Spleen (tissue), 13 donors: ENCODE data around the gene PPDPF. TPM values are rescaled to one million over a fixed set of nuclear protein-coding genes. Genes with fewer than 3 reads are reported as not detected.

Experiments used
- DNase-seq: peaks from one replicate; pipeline ENCODE4 v3.0.0-alpha.2; 2020
- H3K27ac ChIP-seq, 8 donors: fragments of 200-600 bp; sonication (generic) in 7 of 8; 1 replicate in 4 of 8; 2 replicates in 4 of 8; pipeline versions ENCODE4 v1.5.0 to v1.8.0; 2016 to 2021; ENCODE audit warnings: inconsistent platforms in 4 of 8, mild to moderate bottlenecking in 4 of 8, moderate library complexity in 1 of 8
- H3K27me3 ChIP-seq, 7 donors: fragments of 200-600 bp; sonication (generic) in 6 of 7; replicated peaks in 1 of 7; 1 replicate in 4 of 7; 2 replicates in 3 of 7; pipeline versions ENCODE4 v1.5.0 to v1.8.0; 2016 to 2021; ENCODE audit warnings: inconsistent platforms in 3 of 7, mild to moderate bottlenecking in 1 of 7
- H3K36me3 ChIP-seq, 6 donors: fragments of 200-600 bp; sonication (generic) in 5 of 6; 1 replicate in 4 of 6; 2 replicates in 2 of 6; pipeline versions ENCODE4 v1.5.0 to v1.8.0; 2016 to 2021; ENCODE audit warnings: inconsistent platforms in 2 of 6
- H3K4me1 ChIP-seq, 6 donors: fragments of 200-600 bp; sonication (generic) in 5 of 6; 1 replicate in 3 of 6; 2 replicates in 3 of 6; pipeline versions ENCODE4 v1.5.0 to v1.8.0; 2016 to 2021; ENCODE audit warnings: inconsistent platforms in 3 of 6
- H3K4me3 ChIP-seq, 8 donors: fragments of 200-600 bp; sonication (generic) in 7 of 8; 1 replicate in 4 of 8; 2 replicates in 4 of 8; pipeline versions ENCODE4 v1.5.0 to v1.8.0; 2016 to 2021; ENCODE audit warnings: inconsistent platforms in 4 of 8, mild to moderate bottlenecking in 4 of 8, moderate library complexity in 2 of 8
- H3K9me3 ChIP-seq, 8 donors: fragments of 200-600 bp; sonication (generic) in 7 of 8; 1 replicate in 4 of 8; 2 replicates in 4 of 8; pipeline versions ENCODE4 v1.5.0 to v1.8.0; 2016 to 2021; ENCODE audit warnings: inconsistent platforms in 4 of 8
- POLR2A ChIP-seq, 3 donors: fragments of 450-650 bp; IDR thresholded peaks; one replicate each; pipeline ENCODE4 v1.5.1; 2017; ENCODE audit warnings: antibody characterized with exemption in 3 of 3, mild to moderate bottlenecking in 1 of 3
- POLR2AphosphoS5 ChIP-seq, 3 donors: sonication (generic); formaldehyde crosslinking; IDR thresholded peaks; one replicate each; pipeline ENCODE4 v1.5.1; 2017; ENCODE audit warnings: antibody characterized with exemption in 3 of 3
- WGBS, 5 donors: extraction: QIAGEN DNeasy Blood & Tissue Kit in 3 of 5; methylation state at CpG; one replicate each; pipeline versions ENCODE4 v1.1.5 to v1.1.7; 2013 to 2018; 5-methylcytosine and 5-hydroxymethylcytosine counted together
- intact Hi-C: fragments of 100-400 bp; cut with DNase I; formaldehyde crosslinking; loops from one replicate; pipeline ENCODE4 v1.15.0; 2023; ENCODE audit warnings: low total_unique reads
- long read RNA-seq, 2 donors: transcript quantifications; one replicate each; lab custom pipeline, GENCODE V29; 2026
- polyA plus RNA-seq, 3 donors: library from polyadenylated mRNA; stranded (reverse); fragments of 200-250 nt; gene quantifications; one replicate each; pipeline ENCODE4 v1.2.1, GENCODE V29; 2013
- total RNA-seq, 7 donors: library from RNA; depleted of rRNA in 3 of 7; stranded (reverse); fragments of >200 nt in 3 of 7; fragmentation: NEBNext Ultra II Directional in 4 of 7; extraction: Animal tissue kit (Norgen Biotek cat#: 25700) in 4 of 7; gene quantifications; one replicate each; pipeline versions ENCODE4 v1.1.0 to v1.2.1, GENCODE V29; 2016 to 2021
- TF ChIP-seq, protein P1 (sequence below), 11 experiments: fragments of 200-600 bp in 7 of 11; fragments of 450-650 bp in 4 of 11; sonication (generic) in 4 of 11; IDR thresholded peaks in 8 of 11; conservative IDR thresholded peaks in 3 of 11; 1 replicate in 7 of 11; 2 replicates in 4 of 11; pipeline versions ENCODE4 v1.4.0 to v1.8.0; 2016 to 2021; ENCODE audit warnings: antibody characterized with exemption in 11 of 11, inconsistent platforms in 4 of 11, mild to moderate bottlenecking in 1 of 11
- donor health status: healthy with polysubstance abuse.
- donor health status: DM: no; HTN: no; CAD: no; lungs with moderate emphysema.
- donor health status: DM: no; HTN: no; CAD: no.
- donor health status: Bipolar disorder and iron deficiency.
- donor health status: healthy.
- donor health status: DM: no; HTN: no; CAD: no.
- donor health status: DM: yes; HTN: yes; CAD: no.

The PPDPF gene, protein sequence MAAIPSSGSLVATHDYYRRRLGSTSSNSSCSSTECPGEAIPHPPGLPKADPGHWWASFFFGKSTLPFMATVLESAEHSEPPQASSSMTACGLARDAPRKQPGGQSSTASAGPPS
- total RNA-seq (100 to 1,000 TPM in 4 of 7 donors, 10 to 100 TPM in 3; 68.8 to 167 (median 105) TPM), polyA plus RNA-seq (100 to 1,000 TPM; 123 to 275 (median 186) TPM)
- long read RNA-seq, donor 1, transcript PPDPF-202 (4 exons, 868 nt) = major isoform, 151 of 174 reads
- long read RNA-seq, donor 1, partial matches to known transcripts = 13 of 174 reads
- long read RNA-seq, donor 1, other reads (novel, unspliced or antisense) = 7 of 174 reads
- long read RNA-seq, donor 2, transcript PPDPF-202 (4 exons, 868 nt) = major isoform, 104 of 117 reads
- long read RNA-seq, donor 2, partial matches to known transcripts = 6 of 117 reads
- long read RNA-seq, donor 2, other reads (novel, unspliced or antisense) = 0 of 117 reads

DNA sequence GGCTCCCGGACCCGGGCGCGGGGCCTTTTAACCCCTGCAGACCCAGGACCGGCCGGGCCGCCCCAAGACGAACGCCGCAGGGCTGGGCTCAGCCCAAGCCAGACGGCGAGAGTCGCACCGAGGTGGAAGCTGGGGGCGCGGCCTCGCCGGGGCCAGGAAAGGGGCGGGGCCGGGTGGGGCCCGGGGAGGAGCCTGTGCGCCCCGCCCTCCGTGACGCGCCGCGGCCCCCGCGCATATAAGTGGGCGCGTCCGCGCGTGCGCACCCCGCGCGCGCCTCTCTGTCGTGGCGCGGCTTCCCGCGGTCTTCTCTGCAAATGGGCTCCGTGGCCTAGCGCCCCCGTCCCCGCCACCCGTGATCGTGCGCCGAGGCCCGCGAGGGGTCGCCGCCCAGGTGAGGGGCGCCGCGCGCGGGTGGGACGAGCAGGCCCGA, at the start of gene PPDPF:
PPDPF (plus strand) TSS at position 262 of the 430 bp plus-strand sequence. CDS start 544 bp downstream, outside the sequence.
- WGBS, 5 donors = 0 to 1% (median 1%) methylated on average over 23 to 64 of the region's 64 CpGs; no CpG with 5 or more reads in 1 of the 5 donors
- peaks cover 0 to 23% (median 0%) of the 10 kb centered on the region in 7 donors for H3K27me3 ChIP-seq

DNA sequence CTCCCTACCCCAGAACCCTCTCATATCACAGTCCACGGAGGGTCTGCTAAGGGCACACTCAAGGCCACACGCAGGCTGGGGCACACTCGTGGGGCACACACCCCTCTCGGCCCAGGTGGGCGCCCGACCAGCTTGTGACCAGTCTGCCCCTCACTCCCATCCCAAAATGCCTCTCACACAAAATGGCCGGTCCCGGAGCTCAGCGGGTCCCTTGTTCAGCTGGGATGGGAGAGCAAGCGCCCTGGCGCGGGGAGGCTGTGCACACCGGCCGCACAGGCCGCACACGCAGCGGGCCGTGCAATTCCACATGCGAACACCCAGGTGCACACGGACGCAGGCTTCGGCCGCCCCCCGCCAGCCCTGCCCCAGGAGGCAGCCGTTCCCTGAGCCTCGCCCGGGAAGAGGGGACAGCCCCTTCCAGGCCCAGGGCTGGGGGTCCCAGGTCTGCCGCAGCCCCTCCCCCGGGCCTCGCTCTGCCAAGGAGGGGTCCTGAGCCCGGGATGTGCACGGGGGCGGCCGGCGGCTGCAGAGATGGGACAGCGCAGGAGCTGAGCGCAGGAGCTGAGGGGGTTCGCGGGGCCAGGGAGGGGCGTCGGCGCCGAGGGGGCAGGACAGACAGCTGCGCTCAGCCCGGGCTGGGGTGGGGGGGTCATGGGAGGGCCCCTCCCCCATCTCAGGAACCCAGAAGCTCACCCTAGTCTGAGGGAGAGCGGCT, 49.4 kb upstream of the PPDPF start:
- no peaks in the 10 kb centered on the region for H3K36me3 ChIP-seq
- WGBS, 5 donors = 0 to 26% (median 14%) methylated on average over 1 to 46 of the region's 46 CpGs
- peaks cover 0 to 27% (median 14%) of the 10 kb centered on the region in 6 donors for H3K4me1 ChIP-seq
- intact Hi-C loops = no loop called here
- H3K4me3 ChIP-seq = peak overlapping the region in 4 of 8 donors; percentile 10 to 63 (median 23)
- H3K27me3 ChIP-seq = peaks cover 3 to 98% (median 89%) of the 10 kb centered on the region in 7 donors
- no peaks in the 10 kb centered on the region for H3K9me3 ChIP-seq
- H3K27ac ChIP-seq = no peak overlapping the region
- TF ChIP-seq, protein P1, sequence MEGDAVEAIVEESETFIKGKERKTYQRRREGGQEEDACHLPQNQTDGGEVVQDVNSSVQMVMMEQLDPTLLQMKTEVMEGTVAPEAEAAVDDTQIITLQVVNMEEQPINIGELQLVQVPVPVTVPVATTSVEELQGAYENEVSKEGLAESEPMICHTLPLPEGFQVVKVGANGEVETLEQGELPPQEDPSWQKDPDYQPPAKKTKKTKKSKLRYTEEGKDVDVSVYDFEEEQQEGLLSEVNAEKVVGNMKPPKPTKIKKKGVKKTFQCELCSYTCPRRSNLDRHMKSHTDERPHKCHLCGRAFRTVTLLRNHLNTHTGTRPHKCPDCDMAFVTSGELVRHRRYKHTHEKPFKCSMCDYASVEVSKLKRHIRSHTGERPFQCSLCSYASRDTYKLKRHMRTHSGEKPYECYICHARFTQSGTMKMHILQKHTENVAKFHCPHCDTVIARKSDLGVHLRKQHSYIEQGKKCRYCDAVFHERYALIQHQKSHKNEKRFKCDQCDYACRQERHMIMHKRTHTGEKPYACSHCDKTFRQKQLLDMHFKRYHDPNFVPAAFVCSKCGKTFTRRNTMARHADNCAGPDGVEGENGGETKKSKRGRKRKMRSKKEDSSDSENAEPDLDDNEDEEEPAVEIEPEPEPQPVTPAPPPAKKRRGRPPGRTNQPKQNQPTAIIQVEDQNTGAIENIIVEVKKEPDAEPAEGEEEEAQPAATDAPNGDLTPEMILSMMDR (IDR thresholded peaks at IDR 0.05 in 8 of 11, conservative IDR thresholded peaks at IDR 0.05 in 3 of 11) = no peak
- TF ChIP-seq POLR2A (IDR thresholded peaks at IDR 0.05) = no peak
- no peak for TF ChIP-seq POLR2AphosphoS5 (IDR thresholded peaks at IDR 0.05)
- DNase-seq = no peak

More for the DNA sequence above, at the start of gene PPDPF:
- Histone ChIP-seq H3K27ac (peak within 1 kb of the TSS; percentile 81 to 96 (median 94)), H3K4me3 (peak within 1 kb of the TSS; percentile 78 to 97 (median 88)), H3K9me3 (peaks cover 0 to 12% (median 8%) of the 10 kb centered on the region in 8 donors), H3K36me3 (peaks cover 0 to 25% (median 8%) of the 10 kb centered on the region in 6 donors), H3K4me1 (peaks cover 14 to 44% (median 33%) of the 10 kb centered on the region in 6 donors)
- intact Hi-C loops = no loop called here
- peak; percentile 96 for DNase-seq
- TF ChIP-seq, protein P1 (IDR thresholded peaks at IDR 0.05 in 8 of 11, conservative IDR thresholded peaks at IDR 0.05 in 3 of 11) = peak in 1 of 11 experiments; percentile 1
- TF ChIP-seq POLR2AphosphoS5 (IDR thresholded peaks at IDR 0.05) (peak; percentile 98), POLR2A (IDR thresholded peaks at IDR 0.05) (peak; percentile 25 to 78 (median 63))

DNA sequence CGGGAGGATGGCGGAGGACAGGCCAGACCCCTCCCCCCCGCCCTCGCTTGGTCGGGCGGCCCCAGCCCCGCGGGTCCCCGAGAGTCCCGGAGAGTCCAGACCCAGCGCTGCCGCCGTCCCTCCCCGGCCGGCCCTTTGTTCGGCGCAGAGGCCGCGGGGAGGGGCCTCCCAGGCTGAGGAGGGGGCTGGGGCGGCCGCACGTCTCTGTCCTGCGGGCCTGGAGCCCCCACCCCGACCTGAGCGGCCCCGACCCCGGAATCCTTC, 48.9 kb upstream of the PPDPF start:
- no peak for DNase-seq
- 0 to 5% (median 2%) methylated on average over 8 to 27 of the region's 27 CpGs; no CpG with 5 or more reads in 1 of the 5 donors for WGBS, 5 donors
- TF ChIP-seq, protein P1 (IDR thresholded peaks at IDR 0.05 in 8 of 11, conservative IDR thresholded peaks at IDR 0.05 in 3 of 11) = no peak
- no peak for TF ChIP-seq POLR2A (IDR thresholded peaks at IDR 0.05)
- TF ChIP-seq POLR2AphosphoS5 (IDR thresholded peaks at IDR 0.05) = no peak
- H3K36me3 ChIP-seq = no peaks in the 10 kb centered on the region
- no peak overlapping the region for H3K27ac ChIP-seq
- H3K9me3 ChIP-seq = no peaks in the 10 kb centered on the region
- peak overlapping the region in 6 of 8 donors; percentile 10 to 63 (median 22) for H3K4me3 ChIP-seq
- intact Hi-C loops = no loop called here
- peaks cover 0 to 27% (median 14%) of the 10 kb centered on the region in 6 donors for H3K4me1 ChIP-seq
- peaks cover 3 to 98% (median 90%) of the 10 kb centered on the region in 7 donors for H3K27me3 ChIP-seq
